Measurements from ENCODE around the gene GBX2.

Gene GBX2

GRCh38 chr2:236167297-236168109 lies 683 bp downstream of the GBX2 start:
- DNase-seq (ENCODE audit: low read depth in 2 of 2), result no peak

- no peak for DNase-seq (ENCODE audit: low read depth in 2 of 2)
Observed at GRCh38 chr2:236166796-236167296, 1.3 kb downstream of the GBX2 start.

- DNase-seq (ENCODE audit: low read depth in 2 of 2), result no peak
Observed at GRCh38 chr2:236165842-236166795, 2.1 kb downstream of the GBX2 start.

- DNase-seq (ENCODE audit: low read depth in 2 of 2), result no peak
Observed at GRCh38 chr2:236164925-236165841, 3.0 kb downstream of the GBX2 start.

GRCh38 chr2:236164201-236164924 lies 3.8 kb downstream of the GBX2 start:
- no peak for DNase-seq (ENCODE audit: low read depth in 2 of 2)

- DNase-seq (ENCODE audit: low read depth in 2 of 2), result no peak
Observed at GRCh38 chr2:236163471-236164200, 4.5 kb downstream of the GBX2 start.

- no peak for DNase-seq (ENCODE audit: low read depth in 2 of 2)
Observed at GRCh38 chr2:236162882-236163470, 5.2 kb downstream of the GBX2 start.

- no peak for DNase-seq (ENCODE audit: low read depth in 2 of 2)
Observed at GRCh38 chr2:236162031-236162845, 5.9 kb downstream of the GBX2 start.

- DNase-seq (ENCODE audit: low read depth in 2 of 2), result no peak
Observed at GRCh38 chr2:236161531-236161930, 6.7 kb downstream of the GBX2 start.

- DNase-seq (ENCODE audit: low read depth in 2 of 2), result no peak
Observed at GRCh38 chr2:236161082-236161462, 7.1 kb downstream of the GBX2 start.

GRCh38 chr2:236160366-236161081 lies 7.7 kb downstream of the GBX2 start:
- no peak for DNase-seq (ENCODE audit: low read depth in 2 of 2)

- no peak for DNase-seq (ENCODE audit: low read depth in 2 of 2)
Observed at GRCh38 chr2:236159778-236160170, 8.4 kb downstream of the GBX2 start.

- no peak for DNase-seq (ENCODE audit: low read depth in 2 of 2)
Observed at GRCh38 chr2:236158969-236159777, 9.0 kb downstream of the GBX2 start.

- DNase-seq (ENCODE audit: low read depth in 2 of 2), result no peak
Observed at GRCh38 chr2:236157815-236158498, 10.2 kb downstream of the GBX2 start.

- DNase-seq (ENCODE audit: low read depth in 2 of 2), result no peak
Observed at GRCh38 chr2:236157366-236157765, 10.8 kb downstream of the GBX2 start.

GRCh38 chr2:236156860-236157194 lies 11.4 kb downstream of the GBX2 start:
- no peak for DNase-seq (ENCODE audit: low read depth in 2 of 2)

All from activated CD4-positive, alpha-beta T cell treated with anti-CD3 and anti-CD28 coated beads for 24 hours (primary cell).